GM21367 (cell line): Measurements from ENCODE around the gene SHANK1.

Experiments
- ATAC-seq: cut with Tn5 transposase; IDR thresholded peaks from one replicate; pipeline ENCODE4 v1.9.1; 2021; ENCODE audit not compliant: unreplicated experiment

SHANK1 gene

GRCh38 chr19:50693064-50693975 is 26.3 kb downstream of the SHANK1 start:
- ATAC-seq: no peak

DNA sequence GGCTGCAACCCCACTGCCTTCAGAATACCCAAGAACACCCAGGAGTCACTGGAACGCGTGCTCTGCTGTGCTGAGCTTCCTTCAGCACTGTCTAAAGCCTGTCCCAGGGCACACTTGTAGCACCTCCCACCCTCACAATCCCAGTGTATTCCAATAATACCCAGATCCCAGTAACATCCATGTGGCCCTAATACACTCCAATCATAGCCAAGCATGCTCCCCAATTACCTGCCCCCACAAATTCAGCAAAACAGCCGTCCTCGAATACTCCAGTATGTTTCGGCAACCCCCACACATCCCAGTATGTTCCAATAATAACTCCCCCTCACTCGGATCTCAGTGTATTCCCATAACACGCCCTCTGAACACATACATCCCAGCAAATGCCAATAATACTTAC is 29.2 kb downstream of the SHANK1 start:
- no peak for ATAC-seq

- no peak for ATAC-seq
Measured at GRCh38 chr19:50688766-50689165, 30.8 kb downstream of the SHANK1 start.

DNA sequence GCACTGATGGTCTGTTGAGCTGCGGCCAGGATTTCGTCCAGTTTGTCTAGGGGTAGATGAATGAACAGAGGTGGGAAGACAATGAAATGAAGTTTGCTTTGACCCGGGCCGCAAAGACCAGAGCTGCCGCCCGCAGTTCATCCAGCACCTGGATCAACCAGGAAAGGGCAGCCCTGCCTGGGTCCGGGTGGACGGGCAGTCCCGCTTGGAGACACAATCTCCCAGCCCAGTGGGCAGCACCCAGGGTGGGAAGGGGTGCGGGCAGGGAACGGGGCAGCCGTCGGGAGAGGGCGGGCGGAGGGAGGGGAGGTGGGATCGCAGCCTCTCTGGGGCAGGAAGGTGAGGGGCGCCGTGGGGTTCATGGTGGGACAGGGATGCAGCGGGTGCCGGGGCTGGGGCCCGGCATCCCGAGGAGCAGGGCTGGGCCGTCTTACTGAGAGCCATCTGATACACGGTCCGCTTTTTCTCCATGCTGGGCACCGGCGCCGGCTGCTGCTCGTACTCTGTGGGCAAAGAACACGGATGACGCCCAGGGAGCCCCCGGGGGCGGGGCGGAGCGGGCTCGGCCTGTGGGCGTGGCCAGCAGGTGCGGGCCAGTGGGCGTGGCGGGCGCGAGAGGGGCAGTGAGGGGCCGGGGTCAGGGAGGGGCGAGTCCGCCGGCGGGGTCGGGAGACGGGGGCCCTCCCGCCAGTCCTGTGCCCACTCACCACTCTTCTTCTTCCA is 33.1 kb downstream of the SHANK1 start:
- no peak for ATAC-seq

GRCh38 chr19:50679177-50680125 is 40.2 kb downstream of the SHANK1 start:
- ATAC-seq: no peak

GRCh38 chr19:50678323-50678722 is 41.3 kb downstream of the SHANK1 start:
- no peak for ATAC-seq

- no peak for ATAC-seq
Measured at GRCh38 chr19:50677636-50678035, 42.0 kb downstream of the SHANK1 start.

DNA sequence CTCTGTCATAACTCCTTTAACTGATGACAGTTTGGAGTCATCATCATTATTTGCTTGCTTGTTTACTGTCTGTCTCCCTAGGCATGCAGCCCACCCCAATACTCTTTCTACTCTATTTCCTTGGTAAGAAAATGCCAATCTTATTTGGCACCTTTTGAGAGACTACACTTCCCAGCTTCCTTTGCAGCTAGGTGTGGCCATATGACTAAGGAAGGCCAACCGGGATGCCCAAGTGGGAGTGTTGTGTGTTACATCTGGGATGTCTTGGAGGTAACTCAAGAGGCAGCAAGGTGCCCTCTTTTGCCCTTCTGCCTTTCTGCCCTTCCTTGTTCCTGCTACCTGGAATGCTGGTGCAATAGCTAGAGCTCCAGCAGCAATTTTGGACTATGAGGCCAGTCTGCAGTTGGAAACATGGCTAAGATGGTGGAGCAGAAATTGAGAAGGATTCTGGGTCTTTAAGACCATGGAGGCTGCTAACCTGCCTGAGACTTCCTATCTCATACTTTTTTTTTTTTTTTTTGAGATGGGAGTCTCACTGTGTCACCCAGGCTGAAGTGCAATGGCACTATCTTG is 42.9 kb downstream of the SHANK1 start:
- no peak for ATAC-seq

DNA sequence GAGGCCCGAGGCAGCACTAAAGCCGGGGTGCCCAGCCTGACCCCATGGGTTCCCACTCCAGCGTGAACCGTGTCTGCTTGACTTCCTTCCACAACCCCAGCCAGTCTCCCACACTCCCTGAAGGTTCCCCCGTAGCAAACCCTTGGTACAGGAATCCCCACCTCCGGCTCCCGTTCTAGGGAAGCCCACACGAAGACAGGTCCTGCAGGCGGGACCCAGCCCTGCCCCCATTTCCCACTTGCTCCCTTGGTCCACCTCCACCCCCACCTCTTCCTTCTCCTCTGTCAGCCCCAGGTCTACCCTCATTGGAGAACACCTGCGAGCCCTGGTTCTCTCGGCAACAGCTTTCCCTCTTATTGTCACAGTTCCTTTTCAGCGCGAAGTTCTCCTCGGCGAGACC is 46.5 kb downstream of the SHANK1 start:
- ATAC-seq: no peak

DNA sequence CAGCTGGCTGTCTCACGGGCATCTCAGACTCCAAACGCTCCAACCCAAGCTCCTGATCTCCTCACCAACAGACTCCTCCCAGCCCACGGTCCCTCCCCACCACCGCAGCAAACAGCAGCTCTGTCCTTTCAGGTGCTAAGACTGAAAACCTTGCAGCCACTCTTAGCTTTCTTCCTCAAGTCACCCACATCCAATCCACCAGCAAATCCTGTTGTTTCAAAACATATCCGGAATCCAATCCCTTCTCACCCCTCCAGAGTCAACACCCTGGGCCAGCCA is 49.6 kb downstream of the SHANK1 start:
- no peak for ATAC-seq

DNA sequence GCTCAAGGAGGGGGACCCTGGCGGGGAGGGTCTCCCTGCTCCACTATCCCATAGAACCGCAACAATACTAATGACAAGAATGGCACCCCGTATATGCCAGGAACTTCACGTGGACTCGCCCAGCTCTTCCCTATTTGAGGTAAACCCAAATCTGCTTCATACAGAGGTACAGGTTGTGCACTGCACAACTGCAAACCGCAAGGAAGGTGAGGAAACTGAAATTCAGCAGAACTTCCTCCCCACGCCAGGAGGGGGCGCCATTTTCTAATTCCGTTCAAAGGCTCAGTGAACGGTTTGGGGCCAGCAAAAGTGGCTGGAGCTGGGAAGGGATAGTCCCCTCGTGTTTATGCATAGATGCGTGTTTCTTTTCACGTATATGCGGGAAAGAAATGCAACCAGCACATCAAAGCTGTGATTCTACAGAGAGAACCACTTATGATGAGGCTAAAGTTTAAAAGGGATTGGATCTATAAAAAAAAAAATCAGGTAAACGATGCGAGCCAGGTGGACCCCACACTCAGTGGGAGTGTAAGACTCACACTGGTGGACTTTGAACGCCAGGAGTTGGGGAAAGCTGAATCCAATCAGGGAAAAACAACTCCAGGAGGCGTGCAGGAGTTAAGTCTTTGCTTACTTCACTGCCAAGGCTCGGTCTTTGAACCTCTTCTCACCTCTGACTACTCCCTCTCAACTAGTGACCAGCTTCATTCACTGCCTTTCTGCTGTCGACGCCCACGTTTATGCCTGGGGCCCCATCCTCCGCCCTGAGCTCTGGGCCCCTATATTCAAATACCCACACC is 50.1 kb downstream of the SHANK1 start:
- ATAC-seq: no peak

DNA sequence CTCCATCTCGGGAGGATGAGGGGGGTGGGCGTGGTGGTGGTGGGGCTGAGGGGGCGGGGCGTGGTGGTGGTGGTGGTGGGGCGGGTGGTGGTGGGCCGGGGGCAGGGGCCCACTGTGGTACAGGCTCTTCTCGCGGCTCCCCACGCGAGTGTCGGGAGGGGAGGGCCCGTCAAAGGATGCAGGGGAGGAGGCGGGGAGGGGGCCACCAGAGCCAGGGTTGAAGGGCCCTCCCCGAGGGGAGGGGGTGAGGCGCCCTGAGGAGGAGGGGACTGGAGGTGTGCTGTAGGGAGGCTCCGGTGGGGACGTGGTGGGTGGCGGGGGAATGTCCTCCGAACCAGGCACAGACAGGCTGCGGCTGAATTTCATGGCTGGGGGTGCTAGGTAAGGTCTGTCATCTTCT is 50.7 kb downstream of the SHANK1 start:
- no peak for ATAC-seq

GRCh38 chr19:50668416-50668815 is 51.2 kb downstream of the SHANK1 start:
- no peak for ATAC-seq

DNA sequence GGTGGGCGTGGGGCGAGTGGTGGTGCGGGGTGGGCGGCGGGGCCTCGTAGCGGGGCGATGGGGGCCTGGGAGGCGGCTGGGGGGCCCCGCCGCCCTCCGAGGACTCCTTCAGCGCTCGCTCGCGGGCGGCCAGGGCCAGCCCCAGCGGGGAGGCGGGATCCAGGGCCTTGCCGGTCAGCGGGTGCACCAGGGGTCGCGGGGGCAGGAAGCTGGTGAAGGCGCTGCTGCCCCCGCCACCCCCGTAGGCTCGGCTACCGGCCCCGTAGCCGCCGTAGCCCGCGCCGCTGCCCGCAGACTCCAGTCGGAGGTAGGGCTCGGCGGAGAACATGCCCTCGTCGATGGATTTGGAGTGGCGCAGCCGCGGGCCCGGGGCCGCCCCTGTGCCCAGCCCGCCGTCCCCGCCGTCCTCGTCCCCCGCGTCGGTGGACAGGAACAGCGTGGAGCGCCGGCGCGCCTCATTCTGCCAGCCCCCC is 51.8 kb downstream of the SHANK1 start:
- ATAC-seq: no peak

GRCh38 chr19:50667177-50667758 is 52.3 kb downstream of the SHANK1 start:
- ATAC-seq: no peak

- ATAC-seq: no peak
Measured at GRCh38 chr19:50666346-50667176, 53.0 kb downstream of the SHANK1 start.

DNA sequence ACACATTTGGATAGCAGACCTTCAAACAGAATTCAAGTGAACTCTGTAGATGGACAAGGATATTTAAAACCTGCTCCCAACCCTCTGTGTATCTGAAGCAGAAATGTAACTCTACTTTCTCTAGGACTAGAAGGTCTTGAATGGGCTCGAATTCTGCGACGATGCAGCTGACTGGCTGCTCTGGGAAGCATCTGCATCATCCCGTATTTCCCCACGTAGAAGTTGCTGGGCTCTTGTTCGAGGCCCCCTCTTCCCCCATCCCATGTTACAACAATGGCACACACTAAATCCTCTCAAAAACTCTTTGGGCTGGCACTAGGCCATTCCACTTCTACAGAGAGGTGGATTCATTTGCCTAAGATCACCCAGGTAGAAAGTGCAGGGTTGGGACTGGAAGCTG is 55.4 kb downstream of the SHANK1 start:
- ATAC-seq: no peak

- ATAC-seq: no peak
Measured at GRCh38 chr19:50663482-50663790, 56.2 kb downstream of the SHANK1 start.
